NCI-H460 (cell line): ENCODE data around the gene PRAMEF20. TPM values are rescaled to one million over a fixed set of nuclear protein-coding genes. Genes with fewer than 3 reads are reported as not detected.
"Not testable (repeated sequence)": the region's sequence is repeated elsewhere in the genome, so short reads cannot be mapped to it uniquely, and the experiment has no call there.

ENCODE experiments used
- DNase-seq: peaks from one replicate; pipeline ENCODE4 v3.0.0-alpha.2; 2016; ENCODE audit warnings: low read depth; ENCODE audit errors: extremely low read depth
- polyA plus RNA-seq: library from polyadenylated mRNA; depleted of rRNA; stranded (reverse); fragments of >200 nt; gene quantifications from 2 replicates; pipeline ENCODE4 v1.2.3, GENCODE V29; 2014; cell fraction: nucleus; rRNA removed
- total RNA-seq: library from RNA; depleted of rRNA; stranded (reverse); fragments of >200 nt; shearing (Covaris generic); gene quantifications from 2 replicates; pipeline ENCODE4 v1.2.3, GENCODE V29; 2014; rRNA removed

The PRAMEF20 gene
- total RNA-seq: 0.05 TPM in 1 of 2 replicates, not detected in the other
- not detected in 2 replicates for polyA plus RNA-seq

GRCh38 chr1:13410150-13410549 is at the start of gene PRAMEF20:
TSS of gene PRAMEF20 (plus strand) at chr1:13410450. CDS start at chr1:13416355, 5,905 bp downstream.
- DNase-seq: not testable (repeated sequence)

- DNase-seq: not testable (repeated sequence)
Observed at GRCh38 chr1:13362364-13362763, 47.9 kb upstream of the PRAMEF20 start.

- DNase-seq: not testable (repeated sequence)
Observed at GRCh38 chr1:13364928-13365327, 45.3 kb upstream of the PRAMEF20 start.

- DNase-seq: not testable (repeated sequence)
Observed at GRCh38 chr1:13366536-13366935, 43.7 kb upstream of the PRAMEF20 start.

- not testable (repeated sequence) for DNase-seq
Observed at GRCh38 chr1:13368544-13368943, 41.7 kb upstream of the PRAMEF20 start.

GRCh38 chr1:13378983-13379382 is 31.3 kb upstream of the PRAMEF20 start:
- not testable (repeated sequence) for DNase-seq

- DNase-seq: not testable (repeated sequence)
Observed at GRCh38 chr1:13380380-13380779, 29.9 kb upstream of the PRAMEF20 start.

GRCh38 chr1:13389332-13389731 is 20.9 kb upstream of the PRAMEF20 start, which contains the start of gene PRAMEF17:
TSS of gene PRAMEF17 (plus strand) at chr1:13389632. CDS start at chr1:13389658, 26 bp downstream.
- not testable (repeated sequence) for DNase-seq

GRCh38 chr1:13393004-13393403 is 17.2 kb upstream of the PRAMEF20 start:
- not testable (repeated sequence) for DNase-seq

GRCh38 chr1:13394761-13395160 is 15.5 kb upstream of the PRAMEF20 start:
- DNase-seq: not testable (repeated sequence)

- DNase-seq: not testable (repeated sequence)
Observed at GRCh38 chr1:13395311-13395710, 14.9 kb upstream of the PRAMEF20 start.

GRCh38 chr1:13407811-13408210 is 2.4 kb upstream of the PRAMEF20 start:
- DNase-seq: no peak

- DNase-seq: no peak
Observed at GRCh38 chr1:13430495-13430894, 20.2 kb downstream of the PRAMEF20 start.

- DNase-seq: no peak
Observed at GRCh38 chr1:13432251-13432650, 22.0 kb downstream of the PRAMEF20 start.

- DNase-seq: not testable (repeated sequence)
Observed at GRCh38 chr1:13433694-13434358, 23.6 kb downstream of the PRAMEF20 start.

- DNase-seq: no peak
Observed at GRCh38 chr1:13435458-13435857, 25.2 kb downstream of the PRAMEF20 start.

- DNase-seq: not testable (repeated sequence)
Observed at GRCh38 chr1:13439104-13439783, 29.0 kb downstream of the PRAMEF20 start.

GRCh38 chr1:13443335-13443979 is 33.2 kb downstream of the PRAMEF20 start:
- no peak for DNase-seq

GRCh38 chr1:13450204-13450603 is 40.0 kb downstream of the PRAMEF20 start:
- no peak for DNase-seq

- DNase-seq: no peak
Observed at GRCh38 chr1:13451399-13451965, 41.2 kb downstream of the PRAMEF20 start.
